ENCODE measurements around the gene CMSS1. TPM values are rescaled to one million over a fixed set of nuclear protein-coding genes. Genes with fewer than 3 reads are reported as not detected.

The CMSS1 gene
- total and polyA plus RNA-seq, 4 experiments from 2014 or later: 18.3 to 29.4 (median 21.9) TPM

GRCh38 chr3:99900248-99900647 lies 82.6 kb downstream of the CMSS1 start:
- CTCF ChIA-PET (ENCODE audit: partially characterized antibody): no interaction called here
- peaks cover 0 to 7% (median 4%) of the 10 kb centered on the region in 4 donors for H3K4me1 Mint-ChIP-seq
- no peak overlapping the region for H3K4me3 Mint-ChIP-seq
- intact Hi-C loops (cut with micrococcal nuclease): no loop called here
- H3K27me3 Mint-ChIP-seq: no peaks in the 10 kb centered on the region
- Histone ChIP-seq H3K36me3 (ENCODE audit: insufficient read depth, low read length) (no peaks in the 10 kb centered on the region), H3K9me3 (ENCODE audit: control insufficient read depth in 1 of 2, low read length in 2 of 2) (no peaks in the 10 kb centered on the region), H3K27me3 (ENCODE audit: insufficient read depth, low read length) (no peaks in the 10 kb centered on the region), H3K27ac (ENCODE audit: low read depth, low read length) (no peak overlapping the region), H3K4me3 (ENCODE audit: low read length in 2 of 2) (no peak overlapping the region), H3K4me1 (ENCODE audit: insufficient read depth, low read length) (no peaks in the 10 kb centered on the region)
- POLR2A ChIA-PET (ENCODE audit: partially characterized antibody): no interaction called here
- H3K9me3 Mint-ChIP-seq: no peaks in the 10 kb centered on the region
- H3K27ac Mint-ChIP-seq: no peak overlapping the region
- peaks cover 0 to 7% of the 10 kb centered on the region in 2 donors for H3K36me3 Mint-ChIP-seq
- no peak for DNase-seq

GRCh38 chr3:99901200-99901926 lies 83.7 kb downstream of the CMSS1 start:
- peaks cover 0 to 4% (median under 1%) of the 10 kb centered on the region in 4 donors for H3K4me1 Mint-ChIP-seq
- Histone ChIP-seq H3K27me3 (ENCODE audit: insufficient read depth, low read length) (no peaks in the 10 kb centered on the region), H3K9me3 (ENCODE audit: control insufficient read depth in 1 of 2, low read length in 2 of 2) (no peaks in the 10 kb centered on the region), H3K36me3 (ENCODE audit: insufficient read depth, low read length) (no peaks in the 10 kb centered on the region), H3K4me3 (ENCODE audit: low read length in 2 of 2) (no peak overlapping the region), H3K4me1 (ENCODE audit: insufficient read depth, low read length) (no peaks in the 10 kb centered on the region), H3K27ac (ENCODE audit: low read depth, low read length) (no peak overlapping the region)
- DNase-seq: no peak
- H3K4me3 Mint-ChIP-seq: no peak overlapping the region
- H3K36me3 Mint-ChIP-seq: peaks cover 0 to 8% of the 10 kb centered on the region in 2 donors
- intact Hi-C loops (cut with micrococcal nuclease): no loop called here
- H3K27ac Mint-ChIP-seq: no peak overlapping the region
- CTCF ChIA-PET (ENCODE audit: partially characterized antibody): no interaction called here
- POLR2A ChIA-PET (ENCODE audit: partially characterized antibody): no interaction called here
- H3K9me3 Mint-ChIP-seq: no peaks in the 10 kb centered on the region
- H3K27me3 Mint-ChIP-seq: no peaks in the 10 kb centered on the region

GRCh38 chr3:99902091-99902490 lies 84.4 kb downstream of the CMSS1 start:
- no peak overlapping the region for H3K27ac ChIP-seq (ENCODE audit: low read depth, low read length)
- Mint-ChIP-seq H3K4me3 (no peak overlapping the region), H3K36me3 (peaks cover 0 to 8% of the 10 kb centered on the region in 2 donors), H3K27me3 (no peaks in the 10 kb centered on the region), H3K9me3 (no peaks in the 10 kb centered on the region), H3K4me1 (peaks cover 0 to 4% (median under 1%) of the 10 kb centered on the region in 4 donors), H3K27ac (no peak overlapping the region)
- no peaks in the 10 kb centered on the region for H3K9me3 ChIP-seq (ENCODE audit: control insufficient read depth in 1 of 2, low read length in 2 of 2)
- intact Hi-C loops (cut with micrococcal nuclease): no loop called here
- POLR2A ChIA-PET (ENCODE audit: partially characterized antibody): no interaction called here
- CTCF ChIA-PET (ENCODE audit: partially characterized antibody): no interaction called here
- no peak for DNase-seq
- no peaks in the 10 kb centered on the region for H3K36me3 ChIP-seq (ENCODE audit: insufficient read depth, low read length)
- no peaks in the 10 kb centered on the region for H3K27me3 ChIP-seq (ENCODE audit: insufficient read depth, low read length)
- no peaks in the 10 kb centered on the region for H3K4me1 ChIP-seq (ENCODE audit: insufficient read depth, low read length)
- H3K4me3 ChIP-seq (ENCODE audit: low read length in 2 of 2): no peak overlapping the region

DNA sequence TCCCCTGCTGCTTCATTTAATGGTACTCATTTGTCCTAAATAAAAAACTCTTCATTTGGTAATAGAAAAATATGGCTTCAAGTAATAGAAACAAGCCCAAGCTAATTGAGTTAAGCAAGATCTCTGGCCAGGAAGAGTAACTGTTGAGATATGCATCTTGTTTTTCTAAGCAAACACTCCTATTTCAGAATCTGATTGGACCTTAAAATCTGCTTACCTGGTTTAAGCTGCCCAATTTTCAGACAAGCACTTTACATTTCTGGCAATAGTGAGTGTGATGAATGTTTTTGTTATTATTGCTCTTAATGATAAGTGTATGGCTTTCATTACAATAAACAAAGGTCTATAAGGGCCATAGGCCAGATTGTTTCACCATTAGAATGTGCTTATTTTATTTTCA lies 86.2 kb downstream of the CMSS1 start:
- Mint-ChIP-seq H3K4me1 (peaks cover 0 to 4% (median under 1%) of the 10 kb centered on the region in 4 donors), H3K36me3 (peaks cover 0 to 13% of the 10 kb centered on the region in 2 donors), H3K27me3 (no peaks in the 10 kb centered on the region), H3K27ac (no peak overlapping the region), H3K4me3 (no peak overlapping the region), H3K9me3 (no peaks in the 10 kb centered on the region)
- POLR2A ChIA-PET (ENCODE audit: partially characterized antibody): no interaction called here
- Histone ChIP-seq H3K27ac (ENCODE audit: low read depth, low read length) (no peak overlapping the region), H3K4me1 (ENCODE audit: insufficient read depth, low read length) (no peaks in the 10 kb centered on the region), H3K36me3 (ENCODE audit: insufficient read depth, low read length) (no peaks in the 10 kb centered on the region), H3K4me3 (ENCODE audit: low read length in 2 of 2) (no peak overlapping the region), H3K27me3 (ENCODE audit: insufficient read depth, low read length) (no peaks in the 10 kb centered on the region), H3K9me3 (ENCODE audit: control insufficient read depth in 1 of 2, low read length in 2 of 2) (no peaks in the 10 kb centered on the region)
- intact Hi-C loops (cut with micrococcal nuclease): no loop called here
- DNase-seq: no peak
- CTCF ChIA-PET (ENCODE audit: partially characterized antibody): interaction anchor here (0.5 kb wide), 1 partner anchor 413 kb away, joined by 3 read pairs; no protein-coding TSS in a partner anchor

DNA sequence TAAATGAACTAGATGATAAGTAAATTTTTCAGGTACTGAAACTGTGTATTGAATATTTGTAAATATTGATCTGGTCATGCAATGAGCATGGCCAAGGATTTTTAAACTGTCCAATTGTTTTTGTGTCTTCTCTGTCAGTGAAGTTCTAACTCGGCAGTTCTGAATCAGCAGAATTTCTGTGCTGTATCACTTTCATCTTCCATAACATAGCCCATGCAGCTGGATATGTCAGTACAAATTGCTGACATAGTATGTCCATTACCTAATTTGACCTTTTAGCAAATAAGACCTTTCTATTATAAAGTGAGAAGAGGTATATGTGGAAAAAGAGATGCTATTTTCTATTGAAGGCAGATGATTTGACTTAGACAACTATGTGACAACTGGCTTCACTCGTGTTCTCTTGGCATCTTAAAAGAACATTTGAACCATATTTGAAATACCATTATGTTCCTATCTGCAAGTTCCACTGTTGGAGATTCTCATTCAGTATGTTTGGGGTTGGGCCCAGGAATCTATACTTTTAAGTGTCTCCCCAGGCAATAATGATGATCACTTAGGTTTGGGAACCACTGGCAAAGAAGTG lies 90.4 kb downstream of the CMSS1 start:
- no peaks in the 10 kb centered on the region for H3K27me3 ChIP-seq (ENCODE audit: insufficient read depth, low read length)
- intact Hi-C loops (cut with micrococcal nuclease): no loop called here
- H3K4me3 ChIP-seq (ENCODE audit: low read length in 2 of 2): no peak overlapping the region
- ChIA-PET POLR2A (ENCODE audit: partially characterized antibody) (no interaction called here), CTCF (ENCODE audit: partially characterized antibody) (no interaction called here)
- Mint-ChIP-seq H3K9me3 (no peaks in the 10 kb centered on the region), H3K4me1 (peaks cover 0 to 4% (median 0%) of the 10 kb centered on the region in 4 donors), H3K4me3 (no peak overlapping the region), H3K27ac (no peak overlapping the region), H3K27me3 (no peaks in the 10 kb centered on the region), H3K36me3 (peaks cover under 1 to 13% of the 10 kb centered on the region in 2 donors)
- no peak overlapping the region for H3K27ac ChIP-seq (ENCODE audit: low read depth, low read length)
- H3K4me1 ChIP-seq (ENCODE audit: insufficient read depth, low read length): no peaks in the 10 kb centered on the region
- H3K9me3 ChIP-seq (ENCODE audit: control insufficient read depth in 1 of 2, low read length in 2 of 2): no peaks in the 10 kb centered on the region
- no peak for DNase-seq
- H3K36me3 ChIP-seq (ENCODE audit: insufficient read depth, low read length): no peaks in the 10 kb centered on the region

- H3K27me3 ChIP-seq (ENCODE audit: insufficient read depth, low read length): no peaks in the 10 kb centered on the region
- H3K4me1 ChIP-seq (ENCODE audit: insufficient read depth, low read length): no peaks in the 10 kb centered on the region
- H3K36me3 Mint-ChIP-seq: peaks cover 2 to 9% of the 10 kb centered on the region in 2 donors
- no peak overlapping the region for H3K4me3 ChIP-seq (ENCODE audit: low read length in 2 of 2)
- no peak overlapping the region for H3K4me3 Mint-ChIP-seq
- no peaks in the 10 kb centered on the region for H3K9me3 Mint-ChIP-seq
- ChIA-PET POLR2A (ENCODE audit: partially characterized antibody) (no interaction called here), CTCF (ENCODE audit: partially characterized antibody) (no interaction called here)
- no peaks in the 10 kb centered on the region for H3K27me3 Mint-ChIP-seq
- H3K27ac Mint-ChIP-seq: no peak overlapping the region
- intact Hi-C loops (cut with micrococcal nuclease): no loop called here
- no peaks in the 10 kb centered on the region for H3K9me3 ChIP-seq (ENCODE audit: control insufficient read depth in 1 of 2, low read length in 2 of 2)
- DNase-seq: no peak
- H3K4me1 Mint-ChIP-seq: no peaks in the 10 kb centered on the region
- no peaks in the 10 kb centered on the region for H3K36me3 ChIP-seq (ENCODE audit: insufficient read depth, low read length)
- H3K27ac ChIP-seq (ENCODE audit: low read depth, low read length): no peak overlapping the region
Measured at GRCh38 chr3:99909714-99910495, 92.2 kb downstream of the CMSS1 start.

DNA sequence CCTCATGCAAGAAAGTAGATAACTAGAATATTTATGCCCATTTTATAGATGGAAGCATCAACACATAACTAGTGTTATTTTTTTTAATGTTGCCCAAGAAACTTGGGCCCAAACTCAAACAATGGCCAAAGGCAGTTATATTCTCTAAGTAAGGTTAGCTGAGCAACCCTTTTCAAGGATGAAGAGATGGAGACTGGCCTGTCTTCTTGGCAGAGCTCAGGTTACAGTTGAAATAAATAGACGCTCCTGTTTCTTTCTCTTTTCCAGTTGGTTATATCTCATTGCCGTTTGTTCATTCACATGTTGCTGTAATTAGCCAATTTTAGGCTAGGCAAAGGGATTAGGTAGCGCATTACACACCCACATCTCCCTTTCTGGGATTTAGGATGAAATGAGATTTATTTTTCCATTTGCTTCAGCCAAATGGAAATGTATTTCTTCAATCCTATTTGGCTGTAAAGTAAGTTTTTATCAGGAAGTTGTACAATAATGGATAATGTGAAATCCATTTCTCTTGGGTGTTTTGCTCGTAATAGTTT lies 93.2 kb downstream of the CMSS1 start:
- Mint-ChIP-seq H3K9me3 (no peaks in the 10 kb centered on the region), H3K4me1 (no peaks in the 10 kb centered on the region), H3K36me3 (peaks cover 3 to 5% of the 10 kb centered on the region in 2 donors), H3K4me3 (no peak overlapping the region), H3K27ac (peak overlapping the region in 1 of 7 donors; percentile 32), H3K27me3 (no peaks in the 10 kb centered on the region)
- DNase-seq: no peak
- H3K36me3 ChIP-seq (ENCODE audit: insufficient read depth, low read length): no peaks in the 10 kb centered on the region
- H3K9me3 ChIP-seq (ENCODE audit: control insufficient read depth in 1 of 2, low read length in 2 of 2): no peaks in the 10 kb centered on the region
- intact Hi-C loops (cut with micrococcal nuclease): no loop called here
- H3K4me3 ChIP-seq (ENCODE audit: low read length in 2 of 2): no peak overlapping the region
- no peak overlapping the region for H3K27ac ChIP-seq (ENCODE audit: low read depth, low read length)
- POLR2A ChIA-PET (ENCODE audit: partially characterized antibody): no interaction called here
- no peaks in the 10 kb centered on the region for H3K4me1 ChIP-seq (ENCODE audit: insufficient read depth, low read length)
- H3K27me3 ChIP-seq (ENCODE audit: insufficient read depth, low read length): no peaks in the 10 kb centered on the region
- CTCF ChIA-PET (ENCODE audit: partially characterized antibody): no interaction called here

All from CD4-positive, alpha-beta memory T cell (primary cell).